HCT116 (cell line): ENCODE data around the gene CLSTN1.

ENCODE experiments used
- CTCF ChIP-seq, 3 experiments: fragments of 200-600 bp in 1 of 3; sonication (generic) in 1 of 3; IDR thresholded peaks in 2 of 3; conservative IDR thresholded peaks in 1 of 3; 2 replicates each; pipeline ENCODE4 v1.5.1; 2012 to 2017; ENCODE audit warnings: low read depth in 2 of 3, low read length in 2 of 3, antibody characterized with exemption in 1 of 3, borderline replicate concordance in 1 of 3, control low read depth in 1 of 3, mild to moderate bottlenecking in 1 of 3, mixed read lengths in 1 of 3, mixed run types in 1 of 3, moderate library complexity in 1 of 3; ENCODE audit not compliant: insufficient read depth in 1 of 3
- POLR2A ChIP-seq: IDR thresholded peaks from 2 replicates; pipeline ENCODE4 v1.7.0; 2011; ENCODE audit warnings: borderline replicate concordance; ENCODE audit not compliant: insufficient read depth, insufficient read length; ENCODE audit errors: extremely low read depth
- REST ChIP-seq: IDR thresholded peaks from 2 replicates; pipeline ENCODE4 v1.6.1; 2012; ENCODE audit warnings: low read depth
- SP1 ChIP-seq: IDR thresholded peaks from 2 replicates; pipeline ENCODE4 v1.6.1; 2012; ENCODE audit warnings: low read depth

- TF ChIP-seq POLR2A (no peak), SP1 (no peak), CTCF (IDR thresholded peaks at IDR 0.05 in 2 of 3, conservative IDR thresholded peaks at IDR 0.05 in 1 of 3; ENCODE audit: borderline replicate concordance in 1 of 3, insufficient read depth in 1 of 3, low read depth in 2 of 3, low read length in 2 of 3) (no peak), REST (no peak)
Measured at GRCh38 chr1:9865724-9866123, 42.0 kb upstream of the CLSTN1 start.
